ENCODE data around the gene HLA-DMA. TPM values are rescaled to one million over a fixed set of nuclear protein-coding genes. Genes with fewer than 3 reads are reported as not detected.

The HLA-DMA gene
- total and polyA plus RNA-seq, 9 of the 15 experiments (the other 6 are each of a cell fraction or from before 2014, with no cell fraction given): 0.13 to 0.83 (median 0.51) TPM

- peak; percentile 52 for TF ChIP-seq ZBTB9 (CRISPR knock-in tag; IDR thresholded peaks at IDR 0.05)
- TF ChIP-seq TBL1XR1 (IDR thresholded peaks at IDR 0.05; ENCODE audit: low read length in 2 of 2): peak; percentile 39 to 94
- TF ChIP-seq MCM7 (IDR thresholded peaks at IDR 0.05): no peak
- no peak for TF ChIP-seq DNMT1 (IDR thresholded peaks at IDR 0.05)
- no peak; the same call in 1 of the 2 replicates for TF ChIP-seq RBM14 (IDR thresholded peaks at IDR 0.05; ENCODE audit: borderline replicate concordance, insufficient read depth, low read depth, low read length)
- no peak for TF ChIP-seq POLR3G (IDR thresholded peaks at IDR 0.05; ENCODE audit: extremely low read depth, insufficient read length, insufficient replicate concordance)
- peak; percentile 48; the same call in 1 of the 2 replicates for TF ChIP-seq HDAC8 (tag; IDR thresholded peaks at IDR 0.05)
- TF ChIP-seq LEF1 (IDR thresholded peaks at IDR 0.05): peak; percentile 13; the same call in 1 of the 2 replicates
- peak; percentile 45 for TF ChIP-seq ARID4B (CRISPR knock-in tag; IDR thresholded peaks at IDR 0.05)
- TF ChIP-seq MLX (CRISPR knock-in tag; conservative IDR thresholded peaks at IDR 0.05): peak in 1 of 2 experiments; percentile 80; a peak in 2 of 4 replicates
- no peak; the same call in 1 of the 2 replicates for TF ChIP-seq ZC3H8 (IDR thresholded peaks at IDR 0.05)
- TF ChIP-seq ATF4 (CRISPR knock-in tag; IDR thresholded peaks at IDR 0.05): no peak
- TF ChIP-seq GATAD2B (IDR thresholded peaks at IDR 0.05; ENCODE audit: borderline replicate concordance): no peak
- no peak for TF ChIP-seq FOXP1 (CRISPR knock-in tag; IDR thresholded peaks at IDR 0.05)
- TF ChIP-seq ZNF707 (CRISPR knock-in tag; conservative IDR thresholded peaks at IDR 0.05): peak; percentile 72; the same call in 1 of the 2 replicates
- TF ChIP-seq ARHGAP35 (IDR thresholded peaks at IDR 0.05; ENCODE audit: partially characterized antibody): no peak
- TF ChIP-seq ZNF436 (CRISPR knock-in tag; IDR thresholded peaks at IDR 0.05): peak; percentile 51; the same call in 1 of the 2 replicates
- TF ChIP-seq THAP7 (CRISPR knock-in tag; IDR thresholded peaks at IDR 0.05): peak; percentile 88; the same call in 1 of the 2 replicates
- TF ChIP-seq ZC3H4 (CRISPR knock-in tag; IDR thresholded peaks at IDR 0.05; ENCODE audit: borderline replicate concordance): no peak
- no peak for TF ChIP-seq CBFA2T3 (IDR thresholded peaks at IDR 0.05)
- TF ChIP-seq TCFL5 (CRISPR knock-in tag; conservative IDR thresholded peaks at IDR 0.05): no peak
Observed at GRCh38 chr6:32971581-32972352, 18.9 kb upstream of the HLA-DMA start (continued).

Measured in K562 (cell line).